H1 (cell line): ENCODE measurements around the gene UFSP2. TPM values are rescaled to one million over a fixed set of nuclear protein-coding genes. Genes with fewer than 3 reads are reported as not detected.

ENCODE experiments used
- CTCF ChIA-PET: fragments of 300-600 bp; sonication (Branson Sonifier 250); formaldehyde crosslinking; loops from one replicate; lab custom pipeline; 2021; ENCODE audit not compliant: partially characterized antibody; lab: Charles Lee
- POLR2A ChIA-PET: fragments of 300-600 bp; sonication (Branson Sonifier 250); formaldehyde crosslinking; loops from one replicate; lab custom pipeline; 2021; ENCODE audit warnings: inconsistent platforms; ENCODE audit not compliant: partially characterized antibody; lab: Charles Lee
- DNase-seq, 2 experiments: peaks; one replicate each; pipeline versions ENCODE4 v3.0.0 to v3.0.0-alpha.2; 2010 to 2022; ENCODE audit warnings: low spot score in 2 of 2, low read depth in 1 of 2, mixed read lengths in 1 of 2
- FAIRE-seq: peaks from 2 replicates; lab custom pipeline; 2011; peaks lifted over from hg19 to GRCh38; lab: Jason Lieb, UNC
- H2AFZ ChIP-seq: 2 replicates; pipeline ENCODE4 v1.8.1; 2012; ENCODE audit warnings: low read length, inconsistent platforms
- H2AK5ac ChIP-seq: 2 replicates; pipeline ENCODE4 v1.6.1; 2013; ENCODE audit warnings: low read depth, low read length
- H2BK120ac ChIP-seq: replicated peaks from 2 replicates; pipeline ENCODE3; 2013; ENCODE audit warnings: low read depth, low read length, inconsistent platforms
- H2BK12ac ChIP-seq: 2 replicates; pipeline ENCODE4 v1.6.1; 2013; ENCODE audit warnings: low read depth, low read length
- H2BK15ac ChIP-seq: 2 replicates; pipeline ENCODE4 v1.6.1; 2013; ENCODE audit warnings: low read length
- H2BK20ac ChIP-seq: 2 replicates; pipeline ENCODE4 v1.6.1; 2013; ENCODE audit warnings: low read length
- H2BK5ac ChIP-seq: 2 replicates; pipeline ENCODE4 v1.6.1; 2013; ENCODE audit warnings: low read depth, low read length
- H3K14ac ChIP-seq: 2 replicates; pipeline ENCODE4 v1.6.1; 2013; ENCODE audit warnings: inconsistent platforms; ENCODE audit not compliant: insufficient read length
- H3K18ac ChIP-seq: 2 replicates; pipeline ENCODE4 v1.6.1; 2013; ENCODE audit warnings: low read length; ENCODE audit errors: extremely low read depth
- H3K23ac ChIP-seq: 2 replicates; pipeline ENCODE4 v1.6.1; 2013; ENCODE audit warnings: inconsistent platforms; ENCODE audit not compliant: insufficient read length
- H3K23me2 ChIP-seq: 2 replicates; pipeline ENCODE4 v1.6.1; 2013; ENCODE audit warnings: low read depth, low read length
- H3K27ac ChIP-seq: 2 replicates; pipeline ENCODE4 v1.6.1; 2011; ENCODE audit warnings: low read depth, low read length, inconsistent platforms
- H3K27me3 ChIP-seq, 4 experiments: replicated peaks in 1 of 4; 1 replicate in 1 of 4; 2 replicates in 3 of 4; pipeline versions ENCODE4 v1.6.1 to v1.8.1; 2011 to 2013; ENCODE audit warnings: low read length in 3 of 4, mild to moderate bottlenecking in 3 of 4, inconsistent platforms in 2 of 4, mixed read lengths in 2 of 4, moderate library complexity in 1 of 4; ENCODE audit not compliant: control insufficient read depth in 3 of 4, insufficient read depth in 3 of 4; ENCODE audit errors: extremely low read depth in 1 of 4
- H3K36me3 ChIP-seq, 4 experiments: 2 replicates each; pipeline versions ENCODE4 v1.6.1 to v1.8.1; 2011 to 2013; ENCODE audit warnings: mild to moderate bottlenecking in 4 of 4, low read length in 3 of 4, moderate library complexity in 2 of 4, control low read depth in 1 of 4, inconsistent platforms in 1 of 4; ENCODE audit not compliant: insufficient read depth in 4 of 4, control insufficient read depth in 2 of 4
- H3K4ac ChIP-seq: replicated peaks from 2 replicates; pipeline ENCODE3; 2013; ENCODE audit warnings: low read length, low read depth, mixed read lengths, inconsistent platforms; ENCODE audit not compliant: insufficient read length
- H3K4me1 ChIP-seq, 4 experiments: replicated peaks in 1 of 4; 1 replicate in 1 of 4; 2 replicates in 3 of 4; pipeline versions ENCODE4 v1.6.1 to v1.8.1; 2011 to 2013; ENCODE audit warnings: low read length in 3 of 4, inconsistent platforms in 2 of 4, mixed read lengths in 1 of 4; ENCODE audit not compliant: insufficient read depth in 4 of 4, control insufficient read depth in 3 of 4
- H3K4me2 ChIP-seq, 2 experiments: 2 replicates each; pipeline versions ENCODE4 v1.6.1 to v1.8.1; 2011 to 2013; ENCODE audit warnings: low read depth in 2 of 2, low read length in 2 of 2, control low read depth in 1 of 2, inconsistent platforms in 1 of 2, mild to moderate bottlenecking in 1 of 2; ENCODE audit not compliant: insufficient read depth in 1 of 2
- H3K4me3 ChIP-seq, 4 experiments: fragments of 200-600, 300-600 bp in 1 of 4; sonication (generic), shearing (Covaris generic), sonication (Bioruptor Twin) in 1 of 4; 2 replicates each; pipeline versions ENCODE4 v1.5.1 to v1.8.1; 2011 to 2016; ENCODE audit warnings: low read length in 4 of 4, low read depth in 3 of 4, control low read depth in 2 of 4, inconsistent platforms in 2 of 4, mild to moderate bottlenecking in 2 of 4, mixed read lengths in 1 of 4, moderate library complexity in 1 of 4; ENCODE audit not compliant: insufficient read depth in 2 of 4; ENCODE audit errors: extremely low read depth in 1 of 4
- H3K56ac ChIP-seq: replicated peaks from 2 replicates; pipeline ENCODE3; 2013; ENCODE audit warnings: low read depth, mild to moderate bottlenecking, mixed read lengths, low read length, inconsistent platforms; ENCODE audit not compliant: insufficient read length
- H3K79me1 ChIP-seq: 2 replicates; pipeline ENCODE4 v1.6.1; 2013; ENCODE audit warnings: low read depth, low read length, control low read depth
- H3K79me2 ChIP-seq, 2 experiments: 2 replicates each; pipeline versions ENCODE4 v1.6.1 to v1.8.1; 2012 to 2013; ENCODE audit warnings: low read length in 2 of 2, mild to moderate bottlenecking in 2 of 2, inconsistent platforms in 1 of 2; ENCODE audit not compliant: insufficient read depth in 2 of 2, control insufficient read depth in 1 of 2
- H3K9ac ChIP-seq, 4 experiments: replicated peaks in 1 of 4; 1 replicate in 1 of 4; 2 replicates in 3 of 4; pipeline versions ENCODE4 v1.6.1 to v1.8.1; 2011 to 2013; ENCODE audit warnings: low read depth in 3 of 4, low read length in 3 of 4, control low read depth in 2 of 4, mild to moderate bottlenecking in 2 of 4, moderate library complexity in 2 of 4, inconsistent platforms in 1 of 4; ENCODE audit errors: extremely low read depth in 1 of 4
- H3K9me3 ChIP-seq, 2 experiments: 2 replicates each; pipeline versions ENCODE4 v1.6.1 to v1.8.1; 2012 to 2013; ENCODE audit warnings: mild to moderate bottlenecking in 2 of 2, moderate library complexity in 2 of 2, control low read depth in 1 of 2, inconsistent platforms in 1 of 2, low read depth in 1 of 2, low read length in 1 of 2, mixed read lengths in 1 of 2; ENCODE audit not compliant: insufficient read depth in 2 of 2
- H4K20me1 ChIP-seq, 2 experiments: replicated peaks in 1 of 2; 2 replicates each; pipeline versions ENCODE3 to v1.8.1; 2011 to 2013; ENCODE audit warnings: inconsistent platforms in 2 of 2, low read length in 2 of 2, mild to moderate bottlenecking in 1 of 2; ENCODE audit not compliant: insufficient read depth in 2 of 2, control insufficient read depth in 1 of 2
- H4K5ac ChIP-seq: 2 replicates; pipeline ENCODE4 v1.6.1; 2013; ENCODE audit warnings: low read length, low read depth, mixed read lengths, inconsistent platforms; ENCODE audit not compliant: insufficient read length
- H4K8ac ChIP-seq: 2 replicates; pipeline ENCODE4 v1.8.0; 2013; ENCODE audit warnings: mild to moderate bottlenecking, moderate library complexity, low read length, inconsistent platforms; ENCODE audit not compliant: insufficient read depth; ENCODE audit errors: extremely low read depth
- H4K91ac ChIP-seq: replicated peaks from 2 replicates; pipeline ENCODE3; 2013; ENCODE audit warnings: low read length, mixed read lengths, inconsistent platforms; ENCODE audit not compliant: insufficient read length
- EZH2 ChIP-seq: fragments of 200-600 bp; sonication (generic); IDR thresholded peaks from 2 replicates; pipeline ENCODE4 v1.7.1; 2012; ENCODE audit warnings: low read depth, mild to moderate bottlenecking, moderate library complexity, low read length, inconsistent platforms; ENCODE audit not compliant: severe bottlenecking
- polyA plus RNA-seq, 7 experiments: library from polyadenylated mRNA; depleted of rRNA in 3 of 7; stranded (reverse) in 5 of 7; unstranded in 2 of 7; fragments of >200 nt in 5 of 7; fragments of 200-250 nt in 2 of 7; gene quantifications; 1 replicate in 5 of 7; 2 replicates in 1 of 7; 4 replicates in 1 of 7; pipeline versions ENCODE4 v1.2.1 to v1.2.3, GENCODE V29; 2011 to 2013; ENCODE audit warnings: missing spikeins in 2 of 7, mixed read lengths in 2 of 7
- total RNA-seq: library from RNA; stranded (reverse); fragmentation: NEBNext Ultra II Directional; extraction: Animal tissue kit (Norgen Biotek cat#: 25700); gene quantifications from 2 replicates; pipeline ENCODE4 v1.2.1, GENCODE V29; 2021
- TF ChIP-seq, protein P1 (sequence below): IDR thresholded peaks from 2 replicates; pipeline ENCODE4 v1.6.1; 2012; ENCODE audit warnings: low read length, inconsistent platforms

UFSP2 gene
- total and polyA plus RNA-seq, 2 of the 8 experiments (the other 6 are each of a cell fraction or from before 2014, with no cell fraction given): 22.9 to 26.0 TPM

DNA sequence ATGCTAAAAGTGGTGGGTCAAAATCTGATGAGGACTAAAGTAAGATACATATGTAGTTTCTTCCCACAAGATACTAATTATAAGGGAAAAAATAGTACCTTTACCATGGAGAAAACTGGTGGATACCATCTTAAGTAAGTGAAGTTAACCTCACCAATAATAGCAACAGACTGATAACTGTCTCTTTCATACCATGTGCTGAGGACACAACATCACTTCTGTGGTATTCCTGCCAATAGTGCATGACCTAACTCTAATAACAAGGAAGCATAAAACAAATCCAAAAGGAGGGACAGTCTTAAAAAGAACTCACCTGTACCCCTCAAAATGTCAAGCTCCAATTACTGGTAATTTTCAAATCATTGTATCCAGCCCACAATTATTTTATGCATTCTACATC lies 8.8 kb downstream of the UFSP2 start:
- H3K56ac ChIP-seq: no peak overlapping the region
- no peak overlapping the region for H2BK20ac ChIP-seq
- H2BK5ac ChIP-seq: no peak overlapping the region
- no peak overlapping the region for H3K4me2 ChIP-seq
- POLR2A ChIA-PET: interaction anchor here (0.6 kb wide), 1 partner anchor 8 kb away, joined by 3 read pairs; no protein-coding TSS in a partner anchor
- no peaks in the 10 kb centered on the region for H3K79me1 ChIP-seq
- H3K23ac ChIP-seq: no peak overlapping the region
- no peak overlapping the region for H3K18ac ChIP-seq
- H4K5ac ChIP-seq: no peak overlapping the region
- H4K91ac ChIP-seq: no peak overlapping the region
- no peaks in the 10 kb centered on the region for H3K9me3 ChIP-seq
- H2AFZ ChIP-seq: no peak overlapping the region
- H2BK120ac ChIP-seq: no peak overlapping the region
- FAIRE-seq (no peak), DNase-seq (no peak)
- H4K8ac ChIP-seq: no peak overlapping the region
- H3K36me3 ChIP-seq: peaks cover 0 to 29% (median 8%) of the 10 kb centered on the region in 4 experiments; a peak in 4 of 8 replicates
- H3K14ac ChIP-seq: no peak overlapping the region
- no peak overlapping the region for H3K4me3 ChIP-seq
- H3K9ac ChIP-seq: no peak overlapping the region
- no peaks in the 10 kb centered on the region for H3K4me1 ChIP-seq
- CTCF ChIA-PET: interaction anchor here (1.0 kb wide), 1 partner anchor 233 kb away, joined by 3 read pairs; no protein-coding TSS in a partner anchor
- H3K79me2 ChIP-seq: no peaks in the 10 kb centered on the region
- H3K23me2 ChIP-seq: no peaks in the 10 kb centered on the region
- H2AK5ac ChIP-seq: no peak overlapping the region
- no peak overlapping the region for H2BK15ac ChIP-seq
- H3K27ac ChIP-seq: no peak overlapping the region
- peaks cover 0 to 4% of the 10 kb centered on the region in 2 experiments for H4K20me1 ChIP-seq
- no peaks in the 10 kb centered on the region for H3K27me3 ChIP-seq
- H3K4ac ChIP-seq: no peak overlapping the region
- H2BK12ac ChIP-seq: no peak overlapping the region
- no peak for TF ChIP-seq EZH2
- TF ChIP-seq, protein P1, sequence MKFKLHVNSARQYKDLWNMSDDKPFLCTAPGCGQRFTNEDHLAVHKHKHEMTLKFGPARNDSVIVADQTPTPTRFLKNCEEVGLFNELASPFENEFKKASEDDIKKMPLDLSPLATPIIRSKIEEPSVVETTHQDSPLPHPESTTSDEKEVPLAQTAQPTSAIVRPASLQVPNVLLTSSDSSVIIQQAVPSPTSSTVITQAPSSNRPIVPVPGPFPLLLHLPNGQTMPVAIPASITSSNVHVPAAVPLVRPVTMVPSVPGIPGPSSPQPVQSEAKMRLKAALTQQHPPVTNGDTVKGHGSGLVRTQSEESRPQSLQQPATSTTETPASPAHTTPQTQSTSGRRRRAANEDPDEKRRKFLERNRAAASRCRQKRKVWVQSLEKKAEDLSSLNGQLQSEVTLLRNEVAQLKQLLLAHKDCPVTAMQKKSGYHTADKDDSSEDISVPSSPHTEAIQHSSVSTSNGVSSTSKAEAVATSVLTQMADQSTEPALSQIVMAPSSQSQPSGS: no peak
